Ureter (tissue), 1 donor: ENCODE results near the gene SIRPA. TPM values are rescaled to one million over a fixed set of nuclear protein-coding genes. Genes with fewer than 3 reads are reported as not detected.
"Not testable (repeated sequence)": the region's sequence is repeated elsewhere in the genome, so short reads cannot be mapped to it uniquely, and the experiment has no call there.

ENCODE experiments used
- DNase-seq: peaks from one replicate; pipeline ENCODE4 v3.0.0-alpha.2; 2020; ENCODE audit warnings: low spot score
- total RNA-seq: library from RNA; stranded (reverse); gene quantifications from one replicate; pipeline ENCODE4 v1.2.4, GENCODE V29; 2023
- donor health status: DM: yes; HTN: yes; CAD: no.

SIRPA gene
- total RNA-seq, 1 donor from 2014 or later, result 14.5 TPM

- DNase-seq, result no peak
Observed at GRCh38 chr20:1907586-1907985, 12.4 kb downstream of the SIRPA start.

GRCh38 chr20:1908191-1908590, 13.0 kb downstream of the SIRPA start:
- no peak for DNase-seq

GRCh38 chr20:1909097-1909496, 13.9 kb downstream of the SIRPA start:
- DNase-seq, result no peak

GRCh38 chr20:1911536-1911935, 16.3 kb downstream of the SIRPA start:
- no peak for DNase-seq

- no peak for DNase-seq
Observed at GRCh38 chr20:1912053-1912452, 16.8 kb downstream of the SIRPA start.

- no peak for DNase-seq
Observed at GRCh38 chr20:1912646-1913045, 17.4 kb downstream of the SIRPA start.

- DNase-seq, result not testable (repeated sequence)
Observed at GRCh38 chr20:1915233-1915632, 20.0 kb downstream of the SIRPA start.

- no peak for DNase-seq
Observed at GRCh38 chr20:1915725-1916124, 20.5 kb downstream of the SIRPA start.

- DNase-seq, result no peak
Observed at GRCh38 chr20:1917786-1918185, 22.6 kb downstream of the SIRPA start.

- DNase-seq, result no peak
Observed at GRCh38 chr20:1918491-1919165, 23.4 kb downstream of the SIRPA start.

- DNase-seq, result no peak
Observed at GRCh38 chr20:1920252-1920651, 25.0 kb downstream of the SIRPA start.

GRCh38 chr20:1920826-1921225, 25.6 kb downstream of the SIRPA start:
- DNase-seq, result no peak

- not testable (repeated sequence) for DNase-seq
Observed at GRCh38 chr20:1921985-1922384, 26.8 kb downstream of the SIRPA start.

- DNase-seq, result no peak
Observed at GRCh38 chr20:1922786-1923185, 27.6 kb downstream of the SIRPA start.

- no peak for DNase-seq
Observed at GRCh38 chr20:1924910-1925861, 30.0 kb downstream of the SIRPA start.

GRCh38 chr20:1926237-1926636, 31.0 kb downstream of the SIRPA start:
- no peak for DNase-seq

GRCh38 chr20:1927217-1927616, 32.0 kb downstream of the SIRPA start:
- DNase-seq, result no peak

- no peak for DNase-seq
Observed at GRCh38 chr20:1928154-1928553, 32.9 kb downstream of the SIRPA start.

- DNase-seq, result no peak
Observed at GRCh38 chr20:1928782-1929181, 33.6 kb downstream of the SIRPA start.

GRCh38 chr20:1929460-1929859, 34.3 kb downstream of the SIRPA start:
- no peak for DNase-seq

GRCh38 chr20:1930165-1930564, 35.0 kb downstream of the SIRPA start:
- no peak for DNase-seq

- no peak for DNase-seq
Observed at GRCh38 chr20:1931830-1932229, 36.6 kb downstream of the SIRPA start.

- no peak for DNase-seq
Observed at GRCh38 chr20:1932971-1933370, 37.8 kb downstream of the SIRPA start.
